Measurements from ENCODE around the gene PPIA. TPM values are rescaled to one million over a fixed set of nuclear protein-coding genes. Genes with fewer than 3 reads are reported as not detected.
"Not testable (repeated sequence)": the region's sequence is repeated elsewhere in the genome, so short reads cannot be mapped to it uniquely, and the experiment has no call there.

PPIA gene
- total RNA-seq, 1 donor from 2014 or later: 1,323 TPM

GRCh38 chr7:44783407-44783806 lies 13.1 kb upstream of the PPIA start:
- no peak for DNase-seq (ENCODE audit: low spot score, unreplicated experiment)
- TF ChIP-seq CTCF (IDR thresholded peaks at IDR 0.05; ENCODE audit: unreplicated experiment): no peak
- Mint-ChIP-seq H3K4me1 (ENCODE audit: low read depth) (peaks cover 2% of the 10 kb centered on the region), H3K9me3 (ENCODE audit: low read depth) (peaks cover 5% of the 10 kb centered on the region), H3K27me3 (no peaks in the 10 kb centered on the region), H3K36me3 (ENCODE audit: insufficient read depth) (peaks cover 1% of the 10 kb centered on the region), H3K27ac (no peak overlapping the region), H3K4me3 (ENCODE audit: low read depth) (no peak overlapping the region)

GRCh38 chr7:44784364-44784763 lies 12.1 kb upstream of the PPIA start:
- H3K27me3 Mint-ChIP-seq: no peaks in the 10 kb centered on the region
- peaks cover 2% of the 10 kb centered on the region for H3K4me1 Mint-ChIP-seq (ENCODE audit: low read depth)
- no peak overlapping the region for H3K4me3 Mint-ChIP-seq (ENCODE audit: low read depth)
- H3K27ac Mint-ChIP-seq: no peak overlapping the region
- TF ChIP-seq CTCF (IDR thresholded peaks at IDR 0.05; ENCODE audit: unreplicated experiment): no peak
- H3K36me3 Mint-ChIP-seq (ENCODE audit: insufficient read depth): peaks cover 1% of the 10 kb centered on the region
- peaks cover 5% of the 10 kb centered on the region for H3K9me3 Mint-ChIP-seq (ENCODE audit: low read depth)
- no peak for DNase-seq (ENCODE audit: low spot score, unreplicated experiment)

- not testable (repeated sequence) for H3K27ac Mint-ChIP-seq; H3K4me1 Mint-ChIP-seq (ENCODE audit: low read depth); H3K36me3 Mint-ChIP-seq (ENCODE audit: insufficient read depth); H3K27me3 Mint-ChIP-seq; H3K9me3 Mint-ChIP-seq (ENCODE audit: low read depth); H3K4me3 Mint-ChIP-seq (ENCODE audit: low read depth); DNase-seq (ENCODE audit: low spot score, unreplicated experiment)
Observed at GRCh38 chr7:44785218-44785617, 11.3 kb upstream of the PPIA start.

- H3K4me1 Mint-ChIP-seq (ENCODE audit: low read depth): peaks cover 2% of the 10 kb centered on the region
- DNase-seq (ENCODE audit: low spot score, unreplicated experiment): no peak
- no peak for TF ChIP-seq CTCF (IDR thresholded peaks at IDR 0.05; ENCODE audit: unreplicated experiment)
- no peak overlapping the region for H3K4me3 Mint-ChIP-seq (ENCODE audit: low read depth)
- H3K9me3 Mint-ChIP-seq (ENCODE audit: low read depth): peaks cover 5% of the 10 kb centered on the region
- no peak overlapping the region for H3K27ac Mint-ChIP-seq
- H3K27me3 Mint-ChIP-seq: no peaks in the 10 kb centered on the region
- H3K36me3 Mint-ChIP-seq (ENCODE audit: insufficient read depth): peaks cover 1% of the 10 kb centered on the region
Observed at GRCh38 chr7:44787041-44787440, 9.4 kb upstream of the PPIA start.

GRCh38 chr7:44787762-44788161 lies 8.7 kb upstream of the PPIA start:
- Mint-ChIP-seq H3K27me3 (no peaks in the 10 kb centered on the region), H3K36me3 (ENCODE audit: insufficient read depth) (peaks cover 1% of the 10 kb centered on the region), H3K4me1 (ENCODE audit: low read depth) (peaks cover 2% of the 10 kb centered on the region), H3K9me3 (ENCODE audit: low read depth) (peaks cover 5% of the 10 kb centered on the region), H3K27ac (no peak overlapping the region), H3K4me3 (ENCODE audit: low read depth) (no peak overlapping the region)
- DNase-seq (ENCODE audit: low spot score, unreplicated experiment): no peak
- TF ChIP-seq CTCF (IDR thresholded peaks at IDR 0.05; ENCODE audit: unreplicated experiment): no peak

- H3K27me3 Mint-ChIP-seq: no peaks in the 10 kb centered on the region
- no peaks in the 10 kb centered on the region for H3K36me3 Mint-ChIP-seq (ENCODE audit: insufficient read depth)
- H3K27ac Mint-ChIP-seq: no peak overlapping the region
- H3K4me3 Mint-ChIP-seq (ENCODE audit: low read depth): no peak overlapping the region
- H3K4me1 Mint-ChIP-seq (ENCODE audit: low read depth): no peaks in the 10 kb centered on the region
- no peak for TF ChIP-seq CTCF (IDR thresholded peaks at IDR 0.05; ENCODE audit: unreplicated experiment)
- H3K9me3 Mint-ChIP-seq (ENCODE audit: low read depth): no peaks in the 10 kb centered on the region
- no peak for DNase-seq (ENCODE audit: low spot score, unreplicated experiment)
Observed at GRCh38 chr7:44789990-44790389, 6.5 kb upstream of the PPIA start.

All from progenitor cell of endocrine pancreas (in vitro differentiated cells).